H1 (cell line): ENCODE measurements around the gene KLHDC7B. TPM values are rescaled to one million over a fixed set of nuclear protein-coding genes. Genes with fewer than 3 reads are reported as not detected.

ENCODE experiments used
- CHD1 ChIP-seq: IDR thresholded peaks from 2 replicates; pipeline ENCODE4 v1.6.1; 2012; ENCODE audit warnings: low read depth, low read length, improper control_type of control experiment
- KDM4A ChIP-seq: IDR thresholded peaks from one replicate; pipeline ENCODE4 v1.7.1; 2012; ENCODE audit warnings: low read depth, mild to moderate bottlenecking, moderate library complexity, low read length, inconsistent platforms; ENCODE audit not compliant: severe bottlenecking
- NRF1 ChIP-seq: IDR thresholded peaks from 2 replicates; pipeline ENCODE4 v1.6.1; 2011; ENCODE audit warnings: mild to moderate bottlenecking, low read depth, low read length, improper control_type of control experiment
- SIX5 ChIP-seq: IDR thresholded peaks from 2 replicates; pipeline ENCODE4 v1.6.1; 2011; ENCODE audit warnings: mild to moderate bottlenecking, low read depth, low read length
- polyA plus RNA-seq, 7 experiments: library from polyadenylated mRNA; depleted of rRNA in 3 of 7; stranded (reverse) in 5 of 7; unstranded in 2 of 7; fragments of >200 nt in 5 of 7; fragments of 200-250 nt in 2 of 7; gene quantifications; 1 replicate in 5 of 7; 2 replicates in 1 of 7; 4 replicates in 1 of 7; pipeline versions ENCODE4 v1.2.1 to v1.2.3, GENCODE V29; 2011 to 2013; ENCODE audit warnings: missing spikeins in 2 of 7, mixed read lengths in 2 of 7
- total RNA-seq: library from RNA; stranded (reverse); fragmentation: NEBNext Ultra II Directional; extraction: Animal tissue kit (Norgen Biotek cat#: 25700); gene quantifications from 2 replicates; pipeline ENCODE4 v1.2.1, GENCODE V29; 2021

Gene KLHDC7B
- total and polyA plus RNA-seq, 2 of the 8 experiments (the other 6 are each of a cell fraction or from before 2014, with no cell fraction given), result not detected

- no peak for TF ChIP-seq SIX5
- no peak for TF ChIP-seq NRF1
- no peak for TF ChIP-seq CHD1
- TF ChIP-seq KDM4A, result no peak
Measured at GRCh38 chr22:50572965-50573364, 27.3 kb downstream of the KLHDC7B start (continued).
